HG03342 (cell line): ENCODE data around the gene AMER3.
A peak's percentile ranks its signal among the peaks of the same experiment; 100 is the strongest.
"Not testable (repeated sequence)": the region's sequence is repeated elsewhere in the genome, so short reads cannot be mapped to it uniquely, and the experiment has no call there.

ENCODE experiments used
- ATAC-seq: cut with Tn5 transposase; IDR thresholded peaks from one replicate; pipeline ENCODE4 v1.9.1; 2021; ENCODE audit warnings: mild to moderate bottlenecking, moderate library complexity; ENCODE audit not compliant: unreplicated experiment

Gene AMER3, protein sequence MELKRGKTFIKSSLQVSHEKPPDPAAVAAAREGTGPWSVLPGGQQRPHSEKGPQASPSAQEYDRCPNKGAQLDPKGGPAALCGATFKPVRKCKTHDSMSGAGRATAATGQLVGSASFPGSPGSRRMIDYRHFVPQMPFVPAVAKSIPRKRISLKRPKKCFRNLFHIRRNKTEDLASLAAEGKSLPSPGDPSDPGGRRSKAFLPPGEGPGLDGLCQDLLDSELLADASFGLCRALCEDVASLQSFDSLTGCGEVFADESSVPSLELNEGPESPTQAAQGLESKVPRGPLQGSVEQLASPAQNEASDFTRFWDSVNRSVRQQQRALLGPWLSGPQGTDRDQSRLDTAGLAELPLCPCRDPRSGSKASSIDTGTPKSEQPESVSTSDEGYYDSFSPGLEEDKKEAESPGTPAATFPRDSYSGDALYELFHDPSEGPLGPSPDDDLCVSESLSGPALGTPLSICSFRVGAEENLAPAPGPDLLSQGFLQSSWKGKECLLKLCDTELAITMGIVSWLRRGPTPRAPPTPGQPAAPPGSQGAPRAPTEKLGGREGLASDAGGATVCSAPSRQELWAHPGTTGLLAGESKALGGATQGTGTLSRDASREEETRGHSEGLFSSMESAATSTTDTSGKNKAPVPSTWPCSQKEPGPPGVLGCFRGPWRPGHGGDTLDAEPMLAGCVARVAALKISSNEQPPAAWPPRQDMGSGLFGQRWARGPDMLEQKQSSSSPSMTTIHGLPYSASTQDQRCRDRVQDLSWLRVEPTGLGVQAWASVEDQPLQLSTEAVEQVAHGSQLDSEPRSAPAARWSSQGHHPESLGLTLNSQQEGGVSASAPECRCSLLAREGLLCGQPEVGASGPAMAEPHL

DNA sequence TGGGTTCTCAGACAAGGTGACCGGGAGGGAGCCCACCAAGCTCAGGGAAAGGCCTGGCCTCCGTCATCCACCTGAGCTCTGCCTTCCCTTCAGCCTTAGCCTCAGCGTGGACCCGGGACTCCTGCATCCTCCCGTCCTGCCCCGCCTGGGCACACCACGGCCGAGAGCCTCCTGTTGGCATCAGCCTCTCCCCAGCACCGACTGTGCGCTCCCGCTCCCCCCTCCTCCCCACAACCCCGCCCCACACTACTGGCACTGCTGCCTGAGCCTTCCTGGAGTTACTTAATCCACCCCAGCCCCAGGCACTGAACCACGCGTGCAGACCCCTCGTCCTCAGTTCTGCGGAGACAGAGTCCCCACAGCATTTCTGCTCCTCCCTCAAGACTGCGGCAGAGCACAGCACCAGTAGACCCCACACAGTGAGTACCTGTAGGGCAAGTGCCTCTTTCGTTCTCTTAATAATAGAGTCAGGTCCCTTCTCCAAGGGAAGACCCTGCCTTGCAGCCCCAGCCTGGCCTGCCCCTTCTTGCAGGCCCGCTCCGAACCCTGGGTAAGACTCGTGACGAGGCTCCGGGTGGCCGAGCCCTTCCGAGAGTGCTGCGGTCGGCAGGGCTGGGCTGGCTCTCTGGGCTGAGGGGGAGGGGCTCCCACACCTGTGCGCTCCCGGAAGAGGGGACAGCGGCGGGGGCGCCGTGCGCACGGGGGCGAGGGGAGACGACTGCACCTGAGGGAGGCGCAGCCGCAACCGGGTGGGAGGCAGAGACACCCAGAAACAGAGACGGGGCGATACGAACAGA, at the start of gene AMER3:
Gene AMER3 (plus strand): TSS at position 285 of the 797 bp plus-strand sequence. CDS start 6,533 bp downstream, outside the sequence.
- ATAC-seq = no peak

DNA sequence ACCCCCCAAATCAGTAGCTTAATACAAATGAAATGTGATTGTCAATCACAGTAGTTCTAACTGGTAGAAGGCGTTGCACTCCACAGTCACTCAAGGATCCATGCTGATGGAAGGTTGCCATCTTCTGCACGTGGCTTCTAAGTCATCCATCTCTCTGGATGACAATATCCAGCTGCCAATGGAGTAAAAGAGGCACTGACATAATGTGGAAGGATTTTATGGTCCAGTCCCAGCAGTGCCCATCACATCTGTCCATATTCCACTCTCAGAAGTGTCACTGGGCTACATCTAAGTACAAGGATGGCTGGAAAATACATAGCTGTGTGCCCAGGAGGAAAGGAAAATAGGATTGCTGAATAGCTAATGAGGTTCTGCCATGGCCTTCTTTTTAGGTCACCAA, 40.5 kb upstream of the AMER3 start:
- not testable (repeated sequence) for ATAC-seq

DNA sequence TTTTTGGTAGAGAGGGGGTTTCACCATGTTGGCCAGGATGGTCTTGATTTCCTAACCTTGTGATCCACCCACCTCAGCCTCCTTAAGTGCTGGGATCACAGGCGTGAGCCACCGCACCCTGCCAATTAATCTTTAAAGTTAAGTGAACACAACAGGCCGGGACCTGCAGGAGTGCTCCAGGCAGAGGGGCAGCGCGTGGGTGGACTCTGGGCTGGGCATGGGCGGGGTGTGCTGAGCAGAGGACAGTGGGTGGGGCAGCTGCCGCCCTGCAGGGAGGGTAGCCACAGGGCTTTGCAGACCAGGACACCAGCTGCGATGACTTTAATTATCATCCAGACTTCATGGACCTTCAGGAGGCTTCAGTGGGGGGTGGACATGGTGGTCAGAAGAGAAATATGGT, 35.3 kb upstream of the AMER3 start:
- ATAC-seq = no peak

DNA sequence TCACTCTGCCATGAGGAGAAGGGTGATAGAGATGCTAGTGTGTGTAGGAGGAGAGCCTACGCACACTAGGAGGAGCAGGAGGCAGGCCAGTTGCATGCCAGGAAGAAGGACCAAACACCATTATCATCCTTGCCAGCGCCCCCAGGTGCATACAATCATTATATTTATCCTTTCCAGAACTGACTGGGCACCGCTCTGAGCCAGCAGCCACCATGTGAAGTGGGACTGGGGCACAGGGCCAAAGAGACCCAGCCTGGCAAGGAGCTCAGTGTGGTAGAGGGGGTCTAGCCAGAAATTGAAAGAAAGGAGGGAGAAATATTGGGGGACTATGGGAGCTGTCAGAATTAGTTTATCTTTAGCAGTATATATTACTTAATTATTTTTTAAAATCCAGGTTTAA, 34.8 kb upstream of the AMER3 start:
- ATAC-seq = no peak

GRCh38 chr2:130724455-130724854, 30.9 kb upstream of the AMER3 start:
- ATAC-seq = no peak

DNA sequence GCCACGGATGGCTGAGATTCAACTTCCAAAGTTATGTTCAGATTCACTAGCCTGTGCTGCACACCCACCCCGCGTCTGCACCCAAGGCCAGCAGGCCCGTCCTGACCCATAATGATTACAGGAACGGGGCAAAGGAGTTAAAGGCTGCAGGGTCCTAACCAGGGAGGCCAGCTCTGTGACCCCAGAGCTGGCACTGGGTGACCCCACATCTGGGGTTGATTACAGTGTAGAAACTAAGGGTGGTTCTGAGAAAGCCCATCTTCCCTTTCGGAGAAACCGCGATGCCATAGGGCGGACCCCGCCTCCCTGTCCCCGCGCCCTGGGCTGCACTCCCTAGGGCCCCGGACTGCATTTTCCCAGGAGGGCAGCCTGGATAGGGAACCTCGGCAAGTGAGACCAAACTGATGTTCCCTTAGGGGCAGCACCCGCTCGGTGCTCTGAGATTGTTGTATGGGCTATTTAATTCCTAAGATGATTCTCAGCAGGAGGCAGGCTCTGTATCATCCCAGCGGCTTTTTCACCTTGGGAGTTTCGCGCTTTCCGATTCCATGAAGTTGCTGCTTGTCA, 28.6 kb upstream of the AMER3 start:
- no peak for ATAC-seq

DNA sequence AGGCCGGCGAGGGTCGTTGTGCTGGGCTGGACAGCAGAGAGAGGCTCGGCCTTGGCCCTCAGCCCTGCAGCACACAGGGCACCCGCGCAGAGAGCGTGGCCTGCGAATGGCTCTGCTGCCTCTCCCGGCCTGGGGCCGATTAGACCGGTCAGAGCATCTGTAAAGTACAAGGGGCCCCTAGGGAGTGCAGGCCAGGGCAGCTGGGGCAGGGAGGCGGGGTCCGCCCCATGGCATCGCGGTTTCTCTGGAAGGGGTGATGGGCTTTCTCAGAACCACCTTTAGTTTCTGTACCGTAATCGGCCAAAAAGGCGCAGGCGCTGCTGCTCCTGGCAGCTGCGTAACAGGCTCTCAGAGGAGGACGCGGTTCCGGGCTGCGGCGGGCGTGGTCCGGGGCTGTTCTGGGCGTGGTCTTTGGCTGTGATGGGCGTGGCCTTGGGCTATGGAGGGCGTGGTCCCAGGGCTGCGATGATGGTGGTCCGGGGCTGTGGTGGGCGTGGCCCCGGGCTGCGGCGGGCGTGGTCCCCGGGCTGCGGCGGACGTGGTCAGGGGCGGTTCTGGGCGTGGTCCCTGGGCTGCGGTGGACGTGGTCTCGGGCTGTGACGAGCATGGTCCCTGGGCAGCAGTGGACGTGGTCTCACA, 27.9 kb upstream of the AMER3 start:
- peak; percentile 95 for ATAC-seq

DNA sequence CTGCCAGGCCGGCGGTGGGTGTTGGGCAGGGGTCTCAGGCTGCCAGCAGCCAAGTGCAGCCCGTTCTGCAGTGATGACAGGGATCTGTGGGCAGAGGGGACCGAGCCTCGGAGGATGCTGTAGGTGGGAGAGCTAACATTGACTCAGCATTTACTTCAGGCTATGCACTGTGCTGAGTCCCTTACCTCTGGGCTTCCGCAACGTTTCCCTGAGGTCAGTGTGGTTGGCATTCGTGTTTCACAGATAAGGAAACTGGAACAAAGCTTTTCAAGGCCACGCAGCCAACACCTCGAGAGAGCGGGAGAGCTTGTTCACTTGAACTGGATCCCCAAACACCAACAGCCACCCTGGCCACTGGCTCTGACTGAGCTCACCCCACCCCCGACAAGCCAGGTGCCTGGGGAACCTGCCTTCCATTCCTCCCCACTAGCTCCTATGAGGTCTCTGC, 27.3 kb upstream of the AMER3 start:
- ATAC-seq = peak; percentile 25

DNA sequence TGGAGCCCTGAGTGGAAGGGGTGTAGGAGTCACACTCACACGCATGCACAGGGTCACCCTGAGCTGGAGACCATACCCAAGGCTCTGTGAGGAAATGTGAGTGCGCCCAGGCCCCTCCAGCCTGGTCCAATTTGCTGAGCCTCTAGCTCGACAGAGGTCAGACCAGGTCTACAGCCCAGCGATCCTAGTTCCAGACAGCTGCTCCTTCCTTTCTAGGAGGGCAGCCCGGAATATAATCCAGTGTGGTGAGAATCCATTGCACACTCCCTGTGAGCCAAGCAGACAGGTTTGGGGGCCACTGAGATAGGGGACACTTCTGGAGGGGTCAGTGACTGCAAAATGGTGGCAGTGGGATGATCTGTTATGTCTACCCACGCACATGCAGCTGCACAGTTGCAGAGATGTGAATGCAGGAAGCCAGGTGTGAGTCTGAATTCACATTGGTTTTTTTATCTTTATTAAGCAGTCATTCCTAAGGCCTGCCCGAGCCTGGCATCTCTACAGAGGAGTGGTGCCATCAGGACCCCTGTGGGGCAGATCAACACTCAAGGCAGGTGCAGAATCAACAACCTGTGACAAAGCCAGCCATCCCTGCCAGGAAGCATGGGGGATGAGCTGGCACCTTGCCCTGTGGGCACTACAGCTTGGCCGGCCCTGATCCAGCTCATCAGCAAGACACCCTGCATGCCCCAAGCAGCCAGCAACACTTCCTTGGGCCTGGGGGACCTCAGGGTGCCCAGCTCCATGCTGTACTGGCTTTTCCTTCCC, 26.6 kb upstream of the AMER3 start, which contains the start of gene GPR148:
Gene GPR148 (plus strand): TSS at position 522 of the 768 bp plus-strand sequence. CDS start 82 bp downstream, at position 604.
- ATAC-seq = no peak

- ATAC-seq = no peak
These were observed 25.7 kb upstream of the AMER3 start for GRCh38 chr2:130729322-130730299.

GRCh38 chr2:130732257-130732656, 23.1 kb upstream of the AMER3 start:
- not testable (repeated sequence) for ATAC-seq

DNA sequence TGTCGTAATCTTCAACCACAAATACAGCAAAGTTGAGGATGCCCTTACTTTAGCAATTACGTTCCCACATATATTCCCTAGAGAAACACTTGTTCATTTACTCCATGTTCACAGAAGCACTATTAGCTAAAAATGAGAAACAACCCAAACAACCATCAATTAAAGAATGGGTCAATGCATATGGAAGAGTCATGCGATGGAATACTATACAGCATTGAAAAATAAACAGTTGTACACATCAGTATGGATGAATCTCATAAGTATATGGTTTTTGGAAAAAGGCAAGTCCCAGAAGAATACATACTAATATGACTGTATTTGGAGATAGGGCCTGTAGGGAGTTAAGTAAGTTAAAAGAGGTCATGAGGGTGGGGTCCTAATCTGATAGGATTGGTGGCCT, 20.1 kb upstream of the AMER3 start:
- no peak for ATAC-seq

- no peak for ATAC-seq
These were observed 18.9 kb upstream of the AMER3 start for GRCh38 chr2:130736487-130736886.

GRCh38 chr2:130737592-130737991, 17.7 kb upstream of the AMER3 start:
- no peak for ATAC-seq

GRCh38 chr2:130740671-130741070, 14.7 kb upstream of the AMER3 start:
- no peak for ATAC-seq

GRCh38 chr2:130743278-130743677, 12.1 kb upstream of the AMER3 start:
- no peak for ATAC-seq

- ATAC-seq = no peak
These were observed 10.8 kb upstream of the AMER3 start for GRCh38 chr2:130744287-130745117.
